Panc1 (cell line): Measurements from ENCODE around the gene MSRB2. TPM values are rescaled to one million over a fixed set of nuclear protein-coding genes. Genes with fewer than 3 reads are reported as not detected.

ENCODE experiments used
- ATAC-seq: fragments of 200-7000 bp; cut with Tn5 transposase; 2 replicates; pipeline ENCODE4 v1.9.1; 2020; ENCODE audit warnings: mild to moderate bottlenecking, moderate library complexity
- BruUV-seq: library from RNA; stranded (reverse); fragments of 400-500 nt; replicated peaks from 2 replicates; lab custom pipeline; 2021; lab: Mats Ljungman, UMichigan
- CTCF ChIA-PET: fragments of 300-600 bp; sonication (Branson Sonifier 250); formaldehyde crosslinking; loops from one replicate; lab custom pipeline; 2022; ENCODE audit warnings: antibody characterized with exemption; lab: Charles Lee
- POLR2A ChIA-PET: fragments of 300-600 bp; sonication (Branson Sonifier 250); formaldehyde crosslinking; loops from one replicate; lab custom pipeline; 2022; ENCODE audit warnings: antibody characterized with exemption; lab: Charles Lee
- DNase-seq: peaks from one replicate; pipeline ENCODE4 v3.0.0-alpha.2; 2010; ENCODE audit warnings: low read depth, low spot score
- H3K27ac ChIP-seq: 2 replicates; pipeline ENCODE4 v1.5.1; 2011; ENCODE audit warnings: mild to moderate bottlenecking, low read length, inconsistent platforms
- H3K27me3 ChIP-seq: fragments of 200-500 bp; sonication (Bioruptor generic); 2 replicates; pipeline ENCODE4 v1.6.0; 2014; ENCODE audit warnings: low read length, inconsistent platforms; ENCODE audit not compliant: control insufficient read depth, insufficient read depth
- H3K36me3 ChIP-seq: fragments of 200-500 bp; sonication (Bioruptor generic); 2 replicates; pipeline ENCODE4 v1.5.1; 2014; ENCODE audit warnings: inconsistent platforms, mild to moderate bottlenecking, low read length, moderate library complexity; ENCODE audit not compliant: control insufficient read depth, insufficient read depth
- H3K4me1 ChIP-seq: 2 replicates; pipeline ENCODE4 v1.5.1; 2011; ENCODE audit warnings: inconsistent platforms, mild to moderate bottlenecking, low read length, moderate library complexity; ENCODE audit not compliant: control insufficient read depth, insufficient read depth
- H3K4me3 ChIP-seq, 2 experiments: 2 replicates each; pipeline ENCODE4 v1.5.1; 2011 to 2012; ENCODE audit warnings: low read depth in 2 of 2, low read length in 2 of 2, mild to moderate bottlenecking in 2 of 2, inconsistent platforms in 1 of 2, moderate library complexity in 1 of 2
- H3K9me3 ChIP-seq: fragments of 200-500 bp; sonication (Bioruptor generic); 2 replicates; pipeline ENCODE4 v1.5.1; 2014; ENCODE audit warnings: low read depth, mild to moderate bottlenecking, inconsistent platforms, low read length, moderate library complexity; ENCODE audit not compliant: control insufficient read depth, insufficient read depth
- CTCF ChIP-seq: fragments of 450-650 bp; IDR thresholded peaks from 2 replicates; pipeline ENCODE4 v1.5.1; 2017; ENCODE audit warnings: mild to moderate bottlenecking
- POLR2AphosphoS5 ChIP-seq: IDR thresholded peaks from 2 replicates; pipeline ENCODE4 v1.6.1; 2012; ENCODE audit warnings: mild to moderate bottlenecking, low read depth, low read length, moderate library complexity
- REST ChIP-seq, 2 experiments: IDR thresholded peaks; 2 replicates each; pipeline ENCODE4 v1.6.1; 2011 to 2012; ENCODE audit warnings: low read depth in 2 of 2, control low read depth in 1 of 2, low read length in 1 of 2, mild to moderate bottlenecking in 1 of 2, moderate library complexity in 1 of 2; ENCODE audit not compliant: insufficient read depth in 1 of 2
- SIN3A ChIP-seq: IDR thresholded peaks from 2 replicates; pipeline ENCODE4 v1.6.1; 2012; ENCODE audit warnings: low read depth, mild to moderate bottlenecking, low read length, moderate library complexity, borderline replicate concordance; ENCODE audit not compliant: insufficient read depth
- TCF7L2 ChIP-seq: IDR thresholded peaks from 2 replicates; pipeline ENCODE4 v1.6.1; 2011; ENCODE audit warnings: mild to moderate bottlenecking, low read depth, low read length, inconsistent platforms
- in situ Hi-C: cut with HindIII; loops from 2 replicates; pipeline ENCODE4 v1.10.0; 2016; ENCODE audit warnings: low sequenced_read_pairs, low pct_unique_long_range_greater_than_20kb
- intact Hi-C: fragments of 100-400 bp; cut with micrococcal nuclease; formaldehyde crosslinking; loops from one replicate; pipeline ENCODE4 v1.10.0; 2022; ENCODE audit not compliant: unreplicated experiment
- total RNA-seq: library from RNA; stranded (reverse); gene quantifications from one replicate; pipeline ENCODE4 v1.2.1, GENCODE V29; 2021; ENCODE audit not compliant: unreplicated experiment

The MSRB2 gene
- total RNA-seq, 1 experiment from 2014 or later, result 10.7 TPM

GRCh38 chr10:23111517-23112286 is 16.3 kb downstream of the MSRB2 start:
- Histone ChIP-seq H3K36me3 (no peaks in the 10 kb centered on the region), H3K9me3 (no peaks in the 10 kb centered on the region), H3K27me3 (no peaks in the 10 kb centered on the region), H3K27ac (no peak overlapping the region), H3K4me3 (no peak overlapping the region), H3K4me1 (no peaks in the 10 kb centered on the region)
- ATAC-seq, result no peak
- no peak for DNase-seq
- CTCF ChIA-PET, result no interaction called here
- TF ChIP-seq CTCF (no peak), POLR2AphosphoS5 (no peak), TCF7L2 (no peak), REST (IDR thresholded peaks at IDR 0.05; ENCODE audit: insufficient read depth in 1 of 2, low read depth in 2 of 2, low read length in 1 of 2) (no peak), SIN3A (no peak)
- intact Hi-C loops, result no loop called here
- POLR2A ChIA-PET, result no interaction called here
- BruUV-seq, result no TSS peak
- in situ Hi-C loops, result no loop called here

GRCh38 chr10:23114228-23114850 is 19.0 kb downstream of the MSRB2 start:
- DNase-seq, result no peak
- CTCF ChIA-PET, result no interaction called here
- no peak for ATAC-seq

More at GRCh38 chr10:23114228-23114850, 19.0 kb downstream of the MSRB2 start:
- TF ChIP-seq POLR2AphosphoS5 (no peak), SIN3A (no peak), TCF7L2 (no peak), REST (IDR thresholded peaks at IDR 0.05; ENCODE audit: insufficient read depth in 1 of 2, low read depth in 2 of 2, low read length in 1 of 2) (no peak), CTCF (no peak)
- H3K27me3 ChIP-seq, result no peaks in the 10 kb centered on the region
- no peaks in the 10 kb centered on the region for H3K36me3 ChIP-seq
- no peaks in the 10 kb centered on the region for H3K4me1 ChIP-seq
- no peak overlapping the region for H3K4me3 ChIP-seq
- POLR2A ChIA-PET, result no interaction called here
- BruUV-seq, result no TSS peak
- intact Hi-C loops, result no loop called here
- in situ Hi-C loops, result no loop called here
- no peaks in the 10 kb centered on the region for H3K9me3 ChIP-seq
- H3K27ac ChIP-seq, result no peak overlapping the region
